ENCODE results near the gene ATP5MG.
A peak's percentile ranks its signal among the peaks of the same experiment; 100 is the strongest.
"Not testable (repeated sequence)": the region's sequence is repeated elsewhere in the genome, so short reads cannot be mapped to it uniquely, and the experiment has no call there.

The ATP5MG gene

DNA sequence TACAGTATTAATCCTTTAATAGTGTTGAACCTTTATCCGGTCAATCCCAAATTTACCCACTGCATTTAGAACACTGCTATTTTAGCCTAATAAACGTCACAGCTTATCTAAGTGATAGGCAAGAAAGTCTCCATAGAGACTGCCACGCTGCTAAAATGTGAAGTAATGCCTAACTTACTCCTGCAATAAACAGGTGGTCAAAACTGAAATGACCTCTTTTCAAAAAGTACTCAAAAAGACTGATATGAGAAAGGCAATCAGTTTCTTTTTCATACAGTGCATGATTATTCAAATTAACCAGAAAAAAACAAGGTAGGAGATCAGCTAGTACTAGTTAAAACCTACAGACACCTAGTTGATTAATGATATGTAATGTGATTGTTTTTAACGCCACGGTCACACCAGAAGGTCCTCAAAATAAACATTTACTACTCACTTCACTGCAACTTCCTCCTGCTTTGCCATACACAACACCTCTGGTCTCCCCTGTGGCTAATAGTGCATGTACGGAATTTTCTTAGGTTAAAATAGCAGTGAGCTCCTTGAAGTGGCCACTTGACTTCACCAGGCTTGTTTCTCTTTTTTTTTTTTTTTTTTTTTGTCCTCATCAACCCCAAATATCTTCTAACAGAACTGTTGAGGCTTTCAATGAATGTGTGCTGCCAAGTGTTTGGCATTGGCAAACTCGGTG is 8.8 kb downstream of the ATP5MG start:
- DNase-seq = no peak

GRCh38 chr11:118411530-118411929 is 10.1 kb downstream of the ATP5MG start:
- DNase-seq = no peak

DNA sequence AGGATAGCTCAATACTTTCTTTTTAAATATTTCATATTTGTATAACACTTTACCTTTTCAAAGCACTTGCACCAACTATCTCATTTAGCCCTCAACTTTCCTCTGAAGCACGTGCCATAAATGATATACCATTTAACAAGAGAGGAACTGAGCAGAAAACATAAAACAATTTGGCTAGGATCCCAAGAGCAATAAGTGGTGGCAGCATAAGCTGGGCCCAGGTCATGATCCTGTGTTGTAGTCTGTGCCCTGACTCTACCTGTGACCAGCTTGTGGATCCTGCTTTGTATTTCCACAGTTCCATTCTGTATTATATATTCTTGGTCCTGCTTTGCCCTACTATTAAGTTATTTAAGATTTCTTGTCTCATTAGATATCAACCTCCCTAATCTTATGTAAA is 11.5 kb downstream of the ATP5MG start:
- no peak for DNase-seq

DNA sequence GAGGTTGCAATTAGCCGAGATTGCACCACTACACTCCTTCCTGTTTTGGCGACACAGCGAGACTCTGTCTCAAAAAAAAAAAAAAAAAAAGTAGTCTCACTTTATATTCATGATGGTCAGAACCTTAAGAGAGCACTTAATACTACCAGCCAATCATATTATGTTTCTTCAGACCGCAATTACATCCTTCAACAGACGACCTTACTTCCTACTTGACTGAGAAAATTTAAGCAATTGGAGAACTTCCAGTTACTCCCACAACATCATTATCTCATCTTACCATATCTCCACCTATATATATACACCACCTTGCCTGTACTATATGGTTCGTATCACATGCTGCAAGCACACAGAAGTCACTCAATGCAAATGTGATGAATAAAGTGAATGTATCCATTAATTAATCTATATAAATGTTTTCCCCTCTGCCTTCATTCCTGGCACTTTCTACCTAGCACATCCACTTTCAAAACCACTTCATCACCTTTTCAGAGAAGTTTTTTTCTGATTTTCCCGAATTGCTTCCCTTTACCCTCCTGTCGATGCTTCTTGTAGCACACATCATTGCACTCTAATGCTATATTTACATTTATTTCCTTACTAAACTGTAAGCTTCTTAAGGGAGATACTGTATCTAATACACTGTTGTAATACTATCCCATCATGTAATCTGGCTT is 13.8 kb downstream of the ATP5MG start:
- no peak for DNase-seq

DNA sequence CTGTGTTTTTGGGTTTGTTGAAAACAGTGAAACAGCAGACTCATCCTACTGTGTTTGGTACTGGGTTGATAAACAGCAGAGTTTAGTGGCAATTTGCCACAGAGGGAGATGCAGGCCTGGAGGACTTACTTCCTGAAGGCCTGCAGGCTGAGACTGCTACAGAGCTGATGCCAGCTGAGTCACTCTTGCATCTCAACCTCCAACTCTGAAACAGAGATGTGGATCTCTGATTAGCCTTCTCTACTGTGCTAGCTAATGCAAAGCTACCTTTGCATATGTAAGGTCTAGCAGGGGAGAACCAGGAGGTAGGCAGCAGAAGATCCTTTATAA is 14.3 kb downstream of the ATP5MG start:
- DNase-seq = no peak

GRCh38 chr11:118416900-118417299 is 15.5 kb downstream of the ATP5MG start:
- not testable (repeated sequence) for DNase-seq

DNA sequence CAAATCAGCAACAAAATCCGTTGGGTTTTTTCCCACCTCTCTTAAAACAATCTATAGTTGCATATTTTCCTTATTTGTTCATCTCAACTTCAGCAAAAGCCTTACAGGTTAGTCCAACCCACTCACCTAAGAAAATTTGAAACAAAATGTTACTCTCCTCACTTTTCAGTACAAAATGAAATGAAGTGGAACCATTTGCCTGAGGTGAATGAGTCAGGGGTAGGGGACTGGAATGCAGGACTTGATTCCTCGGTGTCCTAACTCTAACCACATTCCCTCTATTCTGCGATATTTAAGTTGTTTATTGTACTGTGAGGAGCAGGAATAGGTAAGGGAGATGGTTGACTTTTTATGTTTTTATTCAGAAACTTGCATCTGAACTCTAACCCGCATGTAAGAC is 16.4 kb downstream of the ATP5MG start:
- no peak for DNase-seq

GRCh38 chr11:118418766-118419165 is 17.4 kb downstream of the ATP5MG start:
- no peak for DNase-seq

- no peak for DNase-seq
Observed at GRCh38 chr11:118427707-118428106, 26.3 kb downstream of the ATP5MG start.

- DNase-seq = no peak
Observed at GRCh38 chr11:118430956-118431355, 29.6 kb downstream of the ATP5MG start.

GRCh38 chr11:118434123-118434552 is 32.7 kb downstream of the ATP5MG start:
- no peak for DNase-seq

- DNase-seq = peak in 2 of 4 experiments; percentile 19 to 23
Observed at GRCh38 chr11:118434553-118435289, 33.3 kb downstream of the ATP5MG start.

DNA sequence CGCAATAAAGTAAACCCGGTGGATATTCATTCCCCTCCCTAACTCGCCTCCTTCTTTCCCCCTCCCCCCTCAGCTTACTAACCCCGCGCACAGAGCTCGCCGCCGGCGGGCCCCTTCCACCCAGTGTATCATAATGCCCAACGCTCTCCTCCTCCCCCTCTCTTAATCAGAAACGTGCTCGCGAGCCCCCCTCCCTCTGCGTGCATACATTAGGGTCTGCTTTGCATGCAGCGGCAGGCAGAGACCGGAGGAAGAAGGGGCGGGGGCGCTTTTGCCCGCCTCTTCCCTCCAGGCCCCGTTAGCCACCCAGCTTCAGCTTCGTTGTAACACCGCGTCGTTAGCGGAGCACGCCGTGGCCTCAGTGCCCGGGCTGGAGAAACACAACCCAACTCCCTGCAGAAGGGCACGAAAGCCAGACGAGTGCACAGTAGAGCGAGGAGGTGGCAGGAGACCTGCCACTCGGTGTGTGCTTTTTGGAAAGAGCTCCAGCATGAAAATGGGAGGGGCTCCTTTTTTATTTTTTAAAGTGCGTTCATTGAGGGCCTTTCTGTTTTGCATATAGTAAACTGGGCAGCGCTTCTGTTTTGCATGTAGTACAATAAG is 34.0 kb downstream of the ATP5MG start:
- peak in 3 of 4 experiments; percentile 24 to 56 (median 24) for DNase-seq

DNA sequence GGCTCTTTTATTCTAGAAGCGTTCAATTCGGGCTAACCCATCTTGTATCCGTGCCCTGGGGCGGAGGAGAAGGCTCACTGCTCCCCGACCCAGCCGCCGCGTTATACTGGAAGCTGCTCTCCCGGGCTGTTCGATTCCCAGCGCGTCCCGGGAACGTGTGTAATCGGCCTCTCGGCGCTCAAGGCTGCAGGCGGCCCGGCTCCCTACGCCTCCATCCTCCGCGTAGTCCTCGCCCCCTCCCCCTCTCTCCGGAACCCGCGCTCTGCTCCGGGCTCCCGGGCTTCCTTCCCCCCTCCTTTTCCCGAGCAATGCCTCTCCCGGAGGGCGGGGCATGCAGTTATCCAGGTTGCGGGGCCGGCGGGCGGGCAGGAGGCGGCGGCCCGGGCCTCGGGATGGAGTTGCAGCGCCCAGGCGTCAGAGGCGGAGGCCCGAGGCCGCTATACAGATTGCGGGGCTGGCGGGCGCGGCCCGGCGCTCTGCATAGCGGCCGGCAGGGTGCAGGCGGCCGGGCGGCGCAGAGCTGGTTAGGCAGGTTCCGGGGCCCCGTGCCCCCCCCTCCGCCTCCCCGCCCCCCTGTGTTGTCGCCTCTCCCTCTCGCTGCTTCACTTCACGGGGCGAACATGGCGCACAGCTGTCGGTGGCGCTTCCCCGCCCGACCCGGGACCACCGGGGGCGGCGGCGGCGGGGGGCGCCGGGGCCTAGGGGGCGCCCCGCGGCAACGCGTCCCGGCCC is 34.7 kb downstream of the ATP5MG start, which contains the start of gene KMT2A:
Gene KMT2A, plus strand, starts transcription at position 600 of the 732 bp plus-strand sequence. Its CDS starts 21 bp downstream, at position 621.
- DNase-seq = peak; percentile 91 to 98 (median 92)

DNA sequence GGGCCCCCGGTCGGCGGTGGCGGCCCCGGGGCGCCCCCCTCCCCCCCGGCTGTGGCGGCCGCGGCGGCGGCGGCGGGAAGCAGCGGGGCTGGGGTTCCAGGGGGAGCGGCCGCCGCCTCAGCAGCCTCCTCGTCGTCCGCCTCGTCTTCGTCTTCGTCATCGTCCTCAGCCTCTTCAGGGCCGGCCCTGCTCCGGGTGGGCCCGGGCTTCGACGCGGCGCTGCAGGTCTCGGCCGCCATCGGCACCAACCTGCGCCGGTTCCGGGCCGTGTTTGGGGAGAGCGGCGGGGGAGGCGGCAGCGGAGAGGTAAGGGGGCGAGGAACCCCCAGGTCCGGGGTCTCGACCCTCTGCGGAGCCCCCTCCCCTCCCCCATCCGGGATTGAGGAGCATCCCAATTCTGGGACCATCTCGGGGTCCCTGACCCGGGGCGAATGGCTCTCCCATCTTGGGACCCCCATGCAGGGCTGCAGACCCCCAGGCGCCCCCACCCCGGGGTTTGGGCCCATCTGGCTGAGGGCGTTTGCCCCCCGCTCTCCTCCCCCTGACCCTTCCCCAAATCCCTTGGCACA is 35.3 kb downstream of the ATP5MG start:
- DNase-seq = peak in 2 of 4 experiments; percentile 27 to 59

GRCh38 chr11:118437208-118438125 is 36.1 kb downstream of the ATP5MG start:
- DNase-seq = peak in 1 of 4 experiments; percentile 35

GRCh38 chr11:118438314-118438931 is 37.0 kb downstream of the ATP5MG start:
- DNase-seq = peak in 3 of 4 experiments; percentile 8 to 40 (median 19)

DNA sequence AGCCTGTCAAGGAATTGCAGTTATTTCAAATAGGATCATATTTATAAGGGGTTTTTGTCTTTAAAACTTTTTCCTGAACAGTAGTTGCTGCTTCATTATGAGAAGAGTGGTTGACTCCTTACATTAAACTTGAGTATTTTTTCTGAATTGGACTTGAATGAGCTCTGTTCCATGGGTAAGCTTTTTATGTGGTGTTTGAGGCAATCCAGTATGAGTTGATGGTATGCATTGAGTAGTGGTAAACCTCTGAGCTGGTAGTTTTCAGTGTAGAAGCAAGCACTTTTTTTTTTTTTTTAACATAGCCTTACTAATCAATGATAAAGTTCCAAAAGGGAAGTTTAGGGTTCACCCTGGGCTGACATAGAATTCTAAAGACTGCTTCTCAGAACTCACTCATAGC is 38.2 kb downstream of the ATP5MG start:
- no peak for DNase-seq

DNA sequence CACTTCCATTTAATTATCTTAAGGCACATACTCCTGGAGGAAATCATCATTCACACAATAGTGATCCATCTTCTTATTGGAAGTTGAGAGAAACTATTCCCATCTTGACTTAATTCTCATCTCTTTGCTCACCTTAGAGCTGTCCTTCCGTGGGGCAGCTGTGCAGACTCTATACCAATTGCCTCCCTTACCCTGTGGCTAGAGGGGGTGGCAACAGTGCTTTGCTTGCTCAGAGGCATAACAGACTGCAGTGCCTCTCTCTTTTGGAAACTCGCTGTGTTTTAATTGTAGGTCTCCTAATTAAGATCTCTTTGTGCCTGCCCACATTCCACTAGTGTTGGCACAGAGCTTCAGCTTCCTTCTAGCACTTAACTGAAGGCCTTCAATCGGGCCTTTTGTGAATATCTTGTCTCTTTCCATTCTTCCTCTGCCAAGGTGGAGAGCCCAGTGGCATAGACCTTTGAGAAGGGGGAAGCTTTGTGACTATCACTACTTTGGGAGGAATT is 40.4 kb downstream of the ATP5MG start:
- DNase-seq = no peak

GRCh38 chr11:118442301-118442700 is 40.9 kb downstream of the ATP5MG start:
- DNase-seq = no peak
